CD4-positive, alpha-beta T cell (primary cell): Measurements from ENCODE around the gene DLEC1. TPM values are rescaled to one million over a fixed set of nuclear protein-coding genes. Genes with fewer than 3 reads are reported as not detected.

Experiments used
- ATAC-seq: fragments of 200-7000 bp; cut with Tn5 transposase; one replicate; pipeline ENCODE4 v1.10.0; 2022; ENCODE audit warnings: mild to moderate bottlenecking; ENCODE audit not compliant: poor library complexity
- CTCF ChIA-PET: fragments of 350-600 bp; sonication (Branson Sonifier 250); formaldehyde crosslinking; loops from one replicate; lab custom pipeline; 2021; ENCODE audit warnings: antibody characterized with exemption, inconsistent platforms; lab: Charles Lee
- POLR2A ChIA-PET: fragments of 350-600 bp; sonication (Branson Sonifier 250); formaldehyde crosslinking; loops from one replicate; lab custom pipeline; 2021; ENCODE audit warnings: antibody characterized with exemption, inconsistent platforms; lab: Charles Lee
- DNase-seq, 14 experiments: peaks; one replicate each; pipeline ENCODE4 v3.0.0-alpha.2; 2013 to 2020; ENCODE audit warnings: mixed read lengths in 2 of 14
- H3K27ac ChIP-seq, 2 donors: one replicate each; pipeline versions ENCODE4 v1.5.1 to v1.7.0; 2013; ENCODE audit warnings: low read length in 2 of 2, low read depth in 1 of 2, mild to moderate bottlenecking in 1 of 2
- H3K27me3 ChIP-seq, 2 experiments: 1 replicate in 1 of 2; 2 replicates in 1 of 2; pipeline versions ENCODE4 v1.6.1 to v1.7.0; 2013; ENCODE audit warnings: low read length in 2 of 2, control low read depth in 1 of 2, mild to moderate bottlenecking in 1 of 2, moderate library complexity in 1 of 2; ENCODE audit not compliant: insufficient read depth in 2 of 2, control insufficient read depth in 1 of 2
- H3K36me3 ChIP-seq: one replicate; pipeline ENCODE4 v1.6.1; 2013; ENCODE audit warnings: low read length, control low read depth; ENCODE audit not compliant: insufficient read depth
- H3K4me1 ChIP-seq: one replicate; pipeline ENCODE4 v1.6.1; 2013; ENCODE audit warnings: low read length, control low read depth; ENCODE audit not compliant: insufficient read depth
- H3K4me3 ChIP-seq: one replicate; pipeline ENCODE4 v1.5.1; 2013; ENCODE audit warnings: mild to moderate bottlenecking, low read length, moderate library complexity
- H3K9me3 ChIP-seq, 2 experiments: 1 replicate in 1 of 2; 2 replicates in 1 of 2; pipeline versions ENCODE4 v1.6.1 to v1.7.0; 2013; ENCODE audit warnings: low read length in 2 of 2, mild to moderate bottlenecking in 2 of 2, control low read depth in 1 of 2, moderate library complexity in 1 of 2; ENCODE audit not compliant: control insufficient read depth in 1 of 2, insufficient read depth in 1 of 2
- H3K27ac Mint-ChIP-seq: one replicate; pipeline ENCODE4 v1.8.0; 2020; ENCODE audit warnings: mixed read lengths
- H3K27me3 Mint-ChIP-seq: one replicate; pipeline ENCODE4 v1.8.0; 2021; ENCODE audit warnings: mixed read lengths
- H3K36me3 Mint-ChIP-seq: one replicate; pipeline ENCODE4 v1.8.0; 2021; ENCODE audit warnings: low read depth, mixed read lengths
- H3K4me1 Mint-ChIP-seq: one replicate; pipeline ENCODE4 v1.8.0; 2021; ENCODE audit warnings: low read depth, mixed read lengths
- H3K4me3 Mint-ChIP-seq: one replicate; pipeline ENCODE4 v1.8.0; 2020; ENCODE audit warnings: mild to moderate bottlenecking, mixed read lengths
- H3K9me3 Mint-ChIP-seq: one replicate; pipeline ENCODE4 v1.8.0; 2020; ENCODE audit warnings: mixed read lengths
- CTCF ChIP-seq: fragments of 200-600 bp; IDR thresholded peaks from one replicate; pipeline ENCODE4 v1.8.0; 2022; ENCODE audit warnings: antibody characterized with exemption, mild to moderate bottlenecking
- intact Hi-C, 2 experiments: fragments of 100-400 bp; cut with DNase I in 1 of 2; cut with micrococcal nuclease in 1 of 2; formaldehyde crosslinking; loops; one replicate each; pipeline versions ENCODE4 v1.15.1 to v1.9.0; 2023 to 2025; cut with DNase I, micrococcal nuclease
- total RNA-seq, 174 experiments: library from RNA in 2 of 174; stranded (reverse) in 2 of 174; gene quantifications; one replicate each; pipeline ENCODE4 v1.2.3 and lab custom pipeline; 2021 to 2026

Gene DLEC1
- total RNA-seq, 2 experiments from 2014 or later = 4.4 to 5.1 TPM

- Mint-ChIP-seq H3K36me3 (peaks cover 42% of the 10 kb centered on the region), H3K9me3 (no peaks in the 10 kb centered on the region), H3K27ac (peak overlapping the region; percentile 95), H3K27me3 (no peaks in the 10 kb centered on the region), H3K4me3 (peak overlapping the region; percentile 97), H3K4me1 (peaks cover 57% of the 10 kb centered on the region)
- TF ChIP-seq CTCF = no peak
- ATAC-seq (peak; percentile 53), DNase-seq (peak; percentile 23 to 76 (median 44))
- peak overlapping the region; percentile 69 for H3K4me3 ChIP-seq
- intact Hi-C loops = no loop called here
- no peaks in the 10 kb centered on the region for H3K9me3 ChIP-seq
- H3K4me1 ChIP-seq = peaks cover 53% of the 10 kb centered on the region
- ChIA-PET CTCF (interaction anchor here (0.7 kb wide), 1 partner anchor 20 kb away, joined by 3 read pairs; no protein-coding TSS in a partner anchor), POLR2A (interaction anchor here (0.9 to 1.3 kb wide), 2 partner anchors 19 to 172 kb away, joined by 4 read pairs; partner anchors contain the start of gene OXSR1)
- peak overlapping the region; percentile 67 to 69 for H3K27ac ChIP-seq
- H3K27me3 ChIP-seq = no peaks in the 10 kb centered on the region
- peaks cover 17% of the 10 kb centered on the region for H3K36me3 ChIP-seq
These were observed 45.0 kb upstream of the DLEC1 start for GRCh38 chr3:37993820-37994638.

GRCh38 chr3:37994639-37994972 is 44.4 kb upstream of the DLEC1 start:
- DNase-seq = peak in 1 of 14 experiments; percentile 21
- Mint-ChIP-seq H3K9me3 (no peaks in the 10 kb centered on the region), H3K27ac (peak overlapping the region; percentile 95), H3K27me3 (no peaks in the 10 kb centered on the region), H3K4me1 (peaks cover 63% of the 10 kb centered on the region), H3K4me3 (peak overlapping the region; percentile 97), H3K36me3 (peaks cover 47% of the 10 kb centered on the region)
- POLR2A ChIA-PET = interaction anchor here (0.9 to 1.3 kb wide), 2 partner anchors 20 to 171 kb away, joined by 4 read pairs; partner anchors contain the start of gene OXSR1
- Histone ChIP-seq H3K27me3 (no peaks in the 10 kb centered on the region), H3K9me3 (no peaks in the 10 kb centered on the region), H3K4me3 (peak overlapping the region; percentile 69), H3K36me3 (peaks cover 17% of the 10 kb centered on the region), H3K4me1 (peaks cover 57% of the 10 kb centered on the region), H3K27ac (peak overlapping the region; percentile 67 to 69)
- CTCF ChIA-PET = interaction anchor here (0.7 kb wide), 1 partner anchor 20 kb away, joined by 3 read pairs; no protein-coding TSS in a partner anchor
- intact Hi-C loops = no loop called here
- TF ChIP-seq CTCF = no peak
- ATAC-seq = no peak

- H3K9me3 ChIP-seq = no peaks in the 10 kb centered on the region
- H3K36me3 ChIP-seq = peaks cover 28% of the 10 kb centered on the region
- intact Hi-C loops = no loop called here
- H3K27me3 ChIP-seq = no peaks in the 10 kb centered on the region
- Mint-ChIP-seq H3K9me3 (no peaks in the 10 kb centered on the region), H3K27ac (peak overlapping the region; percentile 95), H3K4me1 (peaks cover 65% of the 10 kb centered on the region), H3K27me3 (no peaks in the 10 kb centered on the region), H3K36me3 (peaks cover 55% of the 10 kb centered on the region), H3K4me3 (peak overlapping the region; percentile 97)
- peak overlapping the region in 1 of 2 donors; percentile 22 for H3K27ac ChIP-seq
- H3K4me3 ChIP-seq = no peak overlapping the region
- peaks cover 57% of the 10 kb centered on the region for H3K4me1 ChIP-seq
- DNase-seq (peak in 5 of 14 experiments; percentile 30 to 62 (median 54)), ATAC-seq (no peak)
- ChIA-PET CTCF (interaction anchor here (0.7 to 1.3 kb wide), 9 partner anchors 12 to 169 kb away, joined by 3 to 14 read pairs (median 4); partner anchors contain the start of genes DLEC1 and OXSR1), POLR2A (interaction anchor here (0.7 to 1.4 kb wide), 6 partner anchors 16 to 169 kb away, joined by 3 to 6 read pairs (median 4); partner anchors contain the start of genes ACAA1, DLEC1 and OXSR1)
- no peak for TF ChIP-seq CTCF
These were observed 43.1 kb upstream of the DLEC1 start for GRCh38 chr3:37995652-37996641.
